Epithelial cell of esophagus (primary cell): ENCODE measurements around the gene RBP3.
A peak's percentile ranks its signal among the peaks of the same experiment; 100 is the strongest.

ENCODE experiments used
- DNase-seq: peaks from one replicate; pipeline ENCODE4 v3.0.0; 2010; ENCODE audit warnings: low read depth
- H3K4me3 ChIP-seq: 2 replicates; pipeline ENCODE4 v1.5.1; 2011; ENCODE audit warnings: mild to moderate bottlenecking, low read length, control low read depth
- TF ChIP-seq, protein P1 (sequence below): IDR thresholded peaks from 2 replicates; pipeline ENCODE4 v1.5.1; 2011; ENCODE audit warnings: low read depth, mild to moderate bottlenecking, low read length, control low read depth, inconsistent platforms; ENCODE audit not compliant: insufficient read depth; ENCODE audit errors: missing control alignments

RBP3 gene

DNA sequence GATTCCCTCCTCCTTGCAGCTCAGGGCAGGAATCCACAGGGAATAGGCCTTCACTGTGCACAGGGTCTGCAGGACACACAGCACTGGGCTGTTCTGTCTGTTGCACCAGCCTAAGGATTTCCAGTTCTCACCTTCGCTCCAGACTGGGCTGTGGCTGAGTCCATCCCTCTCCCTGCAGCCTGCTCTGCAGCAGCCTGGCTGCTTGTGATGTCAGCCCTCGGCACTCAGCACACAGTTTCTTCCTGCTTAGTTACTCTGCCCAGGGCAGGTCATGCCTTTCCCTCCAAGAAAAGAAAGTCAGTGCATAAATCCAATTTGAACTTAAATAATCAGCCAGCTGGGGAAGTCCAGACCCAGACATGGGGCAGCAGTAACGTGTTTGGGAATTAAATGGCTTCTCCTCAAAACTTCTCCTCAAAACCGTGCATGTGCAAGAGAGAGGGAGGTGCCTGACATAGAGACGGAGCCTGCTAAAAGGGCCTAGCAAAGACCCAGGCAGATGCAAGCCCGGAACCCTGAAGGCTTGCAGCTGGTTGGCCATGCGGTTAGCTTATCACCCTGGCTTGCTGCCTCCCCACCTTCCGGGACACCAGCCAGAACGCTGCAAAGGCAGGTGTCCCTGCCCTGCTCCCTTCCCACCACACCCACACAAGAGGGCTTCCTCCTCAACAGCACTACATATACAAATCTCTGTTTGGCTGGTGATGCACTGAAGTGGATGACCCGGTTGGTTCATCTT, 36.8 kb upstream of the RBP3 start:
- TF ChIP-seq, protein P1, sequence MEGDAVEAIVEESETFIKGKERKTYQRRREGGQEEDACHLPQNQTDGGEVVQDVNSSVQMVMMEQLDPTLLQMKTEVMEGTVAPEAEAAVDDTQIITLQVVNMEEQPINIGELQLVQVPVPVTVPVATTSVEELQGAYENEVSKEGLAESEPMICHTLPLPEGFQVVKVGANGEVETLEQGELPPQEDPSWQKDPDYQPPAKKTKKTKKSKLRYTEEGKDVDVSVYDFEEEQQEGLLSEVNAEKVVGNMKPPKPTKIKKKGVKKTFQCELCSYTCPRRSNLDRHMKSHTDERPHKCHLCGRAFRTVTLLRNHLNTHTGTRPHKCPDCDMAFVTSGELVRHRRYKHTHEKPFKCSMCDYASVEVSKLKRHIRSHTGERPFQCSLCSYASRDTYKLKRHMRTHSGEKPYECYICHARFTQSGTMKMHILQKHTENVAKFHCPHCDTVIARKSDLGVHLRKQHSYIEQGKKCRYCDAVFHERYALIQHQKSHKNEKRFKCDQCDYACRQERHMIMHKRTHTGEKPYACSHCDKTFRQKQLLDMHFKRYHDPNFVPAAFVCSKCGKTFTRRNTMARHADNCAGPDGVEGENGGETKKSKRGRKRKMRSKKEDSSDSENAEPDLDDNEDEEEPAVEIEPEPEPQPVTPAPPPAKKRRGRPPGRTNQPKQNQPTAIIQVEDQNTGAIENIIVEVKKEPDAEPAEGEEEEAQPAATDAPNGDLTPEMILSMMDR: no peak
- no peak for DNase-seq
- no peak overlapping the region for H3K4me3 ChIP-seq

DNA sequence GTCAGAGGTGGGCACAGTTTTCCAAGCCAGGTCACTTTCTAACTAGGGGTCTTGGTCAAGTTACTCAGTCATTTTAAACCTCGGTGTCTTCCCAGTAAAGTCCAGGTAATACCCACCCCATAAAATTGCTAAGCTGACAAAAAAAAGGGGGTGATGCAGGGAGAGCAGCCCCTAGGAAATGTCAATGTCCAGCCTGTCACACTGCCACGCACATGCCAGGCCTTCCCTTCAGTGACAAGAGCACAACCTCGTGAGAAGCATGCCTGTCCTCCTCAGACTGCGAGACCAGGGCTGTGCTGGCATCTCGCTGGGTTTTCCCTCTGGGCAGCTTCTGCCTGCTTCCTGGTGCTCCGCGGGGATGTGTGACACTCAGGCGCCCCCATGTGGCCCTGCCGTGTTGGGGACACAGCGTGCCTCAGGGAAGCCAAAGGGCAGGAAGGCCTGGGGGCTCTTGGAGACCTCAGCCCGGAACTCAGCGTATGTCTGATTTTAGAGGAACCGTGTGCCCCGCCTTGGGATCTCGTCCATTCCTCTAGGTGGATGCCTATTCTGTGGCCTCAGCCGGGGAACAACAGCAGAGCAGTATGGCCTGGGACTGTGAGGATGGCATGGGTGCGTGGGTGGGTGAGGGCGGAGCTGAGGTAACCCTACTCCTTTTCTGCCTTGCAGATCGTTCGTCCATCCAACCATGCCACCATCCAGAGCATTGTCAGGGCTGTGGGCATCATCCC, 36.1 kb upstream of the RBP3 start:
- DNase-seq: peak; percentile 75
- TF ChIP-seq, protein P1: peak; percentile 87
- no peak overlapping the region for H3K4me3 ChIP-seq

DNA sequence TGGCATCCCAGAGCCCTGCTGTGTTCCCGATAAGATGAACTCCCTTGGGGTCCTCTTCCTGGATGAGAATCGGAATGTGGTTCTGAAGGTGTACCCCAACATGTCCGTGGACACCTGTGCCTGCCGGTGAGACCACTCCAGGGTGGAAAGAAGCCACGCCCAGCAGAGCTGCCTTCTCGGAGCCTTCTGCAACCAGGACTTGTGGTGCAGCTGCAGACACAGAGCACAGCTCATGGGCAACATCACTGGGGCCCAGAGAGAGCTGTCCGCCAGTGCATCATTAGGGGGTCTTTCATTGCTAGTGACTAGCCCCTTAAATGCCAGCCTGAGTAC, 35.5 kb upstream of the RBP3 start:
- no peak overlapping the region for H3K4me3 ChIP-seq
- DNase-seq: no peak
- TF ChIP-seq, protein P1: no peak

DNA sequence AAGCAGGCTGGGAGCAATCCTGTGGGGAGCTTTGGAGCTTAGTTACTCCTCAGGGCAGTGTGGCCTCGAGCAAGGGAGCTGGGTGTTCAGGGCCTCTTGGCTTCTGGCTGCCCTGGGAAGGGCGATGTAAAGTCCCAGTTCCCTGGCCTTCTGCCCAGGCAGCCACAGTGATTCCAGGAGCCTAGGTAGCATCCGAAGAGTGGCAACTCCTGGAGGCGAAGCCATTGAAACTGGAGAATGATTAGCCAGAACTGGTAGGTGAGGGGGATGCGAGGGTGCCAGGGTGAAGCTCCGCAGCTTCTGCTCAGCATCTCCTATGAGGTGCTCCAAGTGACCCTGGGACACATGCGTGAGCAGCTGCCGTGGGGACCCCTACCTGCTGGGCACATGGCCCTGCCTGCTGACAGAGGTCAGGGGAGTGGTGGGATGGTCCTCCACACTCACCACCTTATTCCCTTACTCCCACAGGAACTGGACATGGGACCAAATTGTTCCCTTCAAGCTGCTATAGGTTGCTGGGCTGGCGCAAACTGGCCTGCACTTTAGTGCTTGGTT, 33.7 kb upstream of the RBP3 start:
- no peak for DNase-seq
- no peak overlapping the region for H3K4me3 ChIP-seq
- TF ChIP-seq, protein P1: no peak

DNA sequence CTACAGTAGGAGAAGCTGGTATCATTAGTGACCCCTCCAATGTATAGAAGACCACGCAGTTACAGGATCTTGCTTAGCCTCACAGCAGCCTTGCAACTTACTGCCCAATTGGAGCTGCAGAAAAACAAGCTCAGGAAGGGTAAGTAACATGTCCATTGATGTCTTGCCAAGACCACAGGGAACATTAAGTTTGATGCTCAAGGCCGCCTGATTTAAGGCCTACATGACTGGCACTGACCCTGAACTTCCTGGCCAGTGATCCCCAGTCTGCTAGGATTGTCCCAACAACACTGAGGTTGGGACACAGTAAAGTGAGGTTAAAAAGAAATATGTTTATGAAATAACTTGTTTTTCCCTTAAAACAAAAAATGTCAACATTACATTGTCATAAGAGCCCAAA, 32.7 kb upstream of the RBP3 start:
- TF ChIP-seq, protein P1: no peak
- no peak overlapping the region for H3K4me3 ChIP-seq
- no peak for DNase-seq

DNA sequence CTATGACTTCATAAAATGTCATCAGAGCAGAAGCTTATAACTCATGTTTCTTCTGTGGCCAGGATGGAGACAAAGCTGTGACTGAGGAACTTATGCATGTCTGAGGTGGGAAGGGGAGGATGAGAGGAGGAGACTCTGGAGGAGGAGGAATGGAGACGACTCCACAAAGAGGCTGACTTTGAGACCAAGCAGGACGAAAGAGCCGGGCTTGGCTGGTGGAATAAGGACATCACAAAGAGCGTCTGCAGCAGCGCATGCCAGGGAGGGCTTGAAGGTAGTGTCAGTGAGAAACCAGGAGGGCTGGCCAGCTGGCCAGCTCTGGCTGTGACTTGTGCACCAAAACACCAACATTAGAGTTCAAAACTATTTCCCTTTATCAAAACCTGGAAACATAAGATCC, 32.0 kb upstream of the RBP3 start:
- DNase-seq: no peak
- TF ChIP-seq, protein P1: no peak

DNA sequence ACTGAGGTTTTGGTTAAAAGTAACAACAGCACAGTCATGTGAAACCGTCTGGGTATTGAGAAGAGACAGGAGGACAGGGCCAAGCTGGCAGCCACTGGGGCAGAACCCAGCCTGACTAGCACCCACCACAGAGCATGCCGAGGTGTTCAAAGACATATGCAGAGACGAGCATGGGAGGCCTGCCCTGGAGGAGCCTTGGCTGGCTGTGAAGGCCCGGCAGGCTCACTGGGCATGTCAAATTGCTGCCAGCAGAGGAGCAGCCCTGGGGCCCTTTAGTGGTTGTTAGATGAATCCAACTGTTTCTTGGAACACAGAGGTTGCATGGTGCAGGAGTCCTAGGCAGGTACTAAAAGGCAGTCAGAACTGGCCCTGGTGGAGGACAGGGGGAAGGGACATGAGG, 30.9 kb upstream of the RBP3 start:
- no peak for DNase-seq
- TF ChIP-seq, protein P1: no peak
- H3K4me3 ChIP-seq: no peak overlapping the region

More for the DNA sequence above, 32.0 kb upstream of the RBP3 start:
- no peak overlapping the region for H3K4me3 ChIP-seq
